HG03571 (cell line): ENCODE data around the gene AGK.
"Not testable (repeated sequence)": the region's sequence is repeated elsewhere in the genome, so short reads cannot be mapped to it uniquely, and the experiment has no call there.

ENCODE experiments used
- ATAC-seq: cut with Tn5 transposase; IDR thresholded peaks from one replicate; pipeline ENCODE4 v1.9.1; 2021; ENCODE audit not compliant: unreplicated experiment

Gene AGK

DNA sequence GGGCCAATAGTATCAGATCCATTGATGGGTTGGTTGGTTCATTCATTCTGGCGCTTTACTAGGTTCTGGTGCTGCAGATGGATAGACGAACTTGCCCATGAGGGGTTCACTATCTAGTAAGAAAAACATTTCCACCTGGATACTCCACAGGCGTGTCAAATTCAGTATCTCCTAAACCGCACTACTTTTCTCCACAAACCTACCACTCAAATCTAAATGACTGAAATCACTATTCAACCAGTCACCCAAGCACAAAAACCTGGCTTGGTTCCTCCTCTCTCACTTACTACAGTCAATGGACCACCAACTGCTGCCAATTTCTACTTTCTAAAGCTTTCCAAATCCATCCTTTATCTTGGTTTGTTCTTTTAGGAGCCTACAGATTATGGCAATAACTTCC lies 572 bp downstream of the AGK start:
- no peak for ATAC-seq

DNA sequence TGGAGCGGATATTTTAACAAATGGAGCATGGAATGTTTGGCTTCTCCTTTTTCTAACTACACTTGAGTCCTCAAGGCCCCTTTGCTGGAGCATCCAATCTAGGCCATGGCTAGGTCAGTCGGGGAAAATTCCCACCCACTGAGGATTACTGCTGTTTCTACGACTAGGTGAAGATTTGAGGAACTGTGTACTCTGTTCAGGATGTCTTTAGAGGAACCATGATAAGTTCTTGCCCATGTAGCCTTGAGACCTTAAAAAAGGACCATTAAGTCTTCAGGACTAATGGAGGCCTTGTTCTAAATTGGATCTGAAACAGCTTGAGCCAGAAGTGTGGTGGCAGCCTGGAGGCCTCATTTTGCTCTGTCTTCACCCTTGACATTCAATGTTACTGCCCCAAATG lies 6.2 kb downstream of the AGK start:
- no peak for ATAC-seq

DNA sequence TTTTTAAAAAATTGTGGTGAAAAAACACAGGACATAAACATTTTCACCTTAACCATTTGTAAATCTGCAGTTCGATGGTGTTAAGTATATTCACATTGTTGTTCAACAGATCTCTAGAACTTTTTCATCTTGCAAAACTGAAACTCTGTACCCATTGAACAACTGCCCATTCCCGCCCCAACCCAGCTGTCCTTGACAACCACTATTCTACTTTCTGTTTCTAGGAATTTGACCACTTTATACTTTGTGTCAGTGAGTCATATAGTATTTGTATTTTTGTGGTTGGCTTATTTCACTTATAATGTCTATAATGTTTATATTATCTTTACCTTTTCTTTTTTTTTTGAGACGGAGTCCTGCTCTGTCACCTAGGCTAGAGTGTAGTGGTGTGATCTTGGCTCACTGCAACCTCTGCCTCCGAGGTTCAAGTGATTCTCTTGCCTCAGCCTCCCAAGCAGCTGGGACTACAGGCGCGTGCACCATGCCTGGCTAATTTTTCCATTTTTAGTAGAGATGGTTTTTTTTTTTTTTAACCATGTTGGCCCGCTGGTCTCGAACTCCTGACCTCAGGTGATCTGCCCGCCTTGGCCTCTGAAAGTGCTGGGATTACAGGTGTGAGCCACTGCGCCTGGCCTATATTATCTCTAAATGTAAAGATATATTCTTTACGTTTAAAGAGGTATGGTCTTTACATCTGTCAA lies 6.8 kb downstream of the AGK start:
- ATAC-seq, result not testable (repeated sequence)

- peak; percentile 58 for ATAC-seq
Measured at GRCh38 chr7:141558544-141559183, 7.5 kb downstream of the AGK start.

DNA sequence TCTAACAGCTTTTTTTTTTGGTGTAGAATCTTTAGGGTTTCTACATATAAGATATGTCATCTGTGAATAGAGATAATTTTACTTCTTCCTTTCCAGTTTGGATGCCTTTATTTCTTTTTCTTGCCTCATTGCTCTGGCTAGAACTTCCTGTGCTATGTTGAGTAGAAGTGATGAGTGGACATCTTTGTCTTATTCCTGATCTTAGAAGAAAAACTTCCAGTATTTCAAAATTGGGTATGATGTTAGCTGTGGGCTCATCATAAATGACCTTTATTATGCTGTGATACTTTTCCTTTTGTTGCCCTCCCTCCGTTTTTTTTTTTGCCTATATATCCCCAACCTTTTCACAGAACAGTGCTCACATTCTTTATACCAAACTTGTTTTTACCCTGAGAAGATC lies 8.8 kb downstream of the AGK start:
- no peak for ATAC-seq

DNA sequence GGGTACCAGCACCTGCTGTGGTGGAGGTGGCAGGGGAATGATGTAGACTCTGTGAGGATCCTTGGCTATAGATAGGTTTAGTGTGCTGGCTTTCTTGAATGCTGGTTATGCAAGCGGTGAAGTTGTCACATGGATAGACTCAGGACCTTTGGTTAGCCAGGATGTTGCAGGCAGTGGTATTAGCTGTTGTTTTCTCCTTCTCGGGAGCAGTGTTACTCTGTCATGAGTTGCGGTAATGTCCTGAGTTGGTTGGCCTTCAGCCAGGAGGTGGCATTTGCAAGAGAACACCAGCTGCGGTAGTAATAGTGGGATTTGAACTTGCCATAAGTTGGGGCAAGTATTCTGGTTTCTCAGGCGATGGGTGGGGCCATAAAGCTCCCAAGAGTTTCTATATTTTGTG lies 10.8 kb downstream of the AGK start:
- ATAC-seq, result no peak

GRCh38 chr7:141562543-141562942 lies 11.3 kb downstream of the AGK start:
- no peak for ATAC-seq

DNA sequence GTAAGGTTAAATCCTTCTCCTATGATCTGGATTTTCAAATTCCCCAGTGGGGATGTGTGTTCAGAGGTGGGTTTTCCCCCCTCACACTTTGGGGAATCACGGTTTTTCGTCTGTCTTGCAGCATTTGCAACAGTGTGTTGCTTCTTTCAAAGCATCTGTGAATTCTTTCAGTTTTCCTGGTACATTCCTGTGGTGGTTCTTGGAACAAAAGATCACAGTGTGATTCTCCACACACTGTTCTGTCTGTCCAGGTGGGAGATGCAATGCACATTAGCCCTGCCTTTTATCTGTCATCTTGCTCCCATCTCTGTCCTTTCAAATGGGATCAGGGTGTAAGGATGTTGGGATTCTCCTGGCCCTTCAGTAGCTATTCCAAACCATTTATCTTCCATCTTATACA lies 11.8 kb downstream of the AGK start:
- ATAC-seq, result no peak

DNA sequence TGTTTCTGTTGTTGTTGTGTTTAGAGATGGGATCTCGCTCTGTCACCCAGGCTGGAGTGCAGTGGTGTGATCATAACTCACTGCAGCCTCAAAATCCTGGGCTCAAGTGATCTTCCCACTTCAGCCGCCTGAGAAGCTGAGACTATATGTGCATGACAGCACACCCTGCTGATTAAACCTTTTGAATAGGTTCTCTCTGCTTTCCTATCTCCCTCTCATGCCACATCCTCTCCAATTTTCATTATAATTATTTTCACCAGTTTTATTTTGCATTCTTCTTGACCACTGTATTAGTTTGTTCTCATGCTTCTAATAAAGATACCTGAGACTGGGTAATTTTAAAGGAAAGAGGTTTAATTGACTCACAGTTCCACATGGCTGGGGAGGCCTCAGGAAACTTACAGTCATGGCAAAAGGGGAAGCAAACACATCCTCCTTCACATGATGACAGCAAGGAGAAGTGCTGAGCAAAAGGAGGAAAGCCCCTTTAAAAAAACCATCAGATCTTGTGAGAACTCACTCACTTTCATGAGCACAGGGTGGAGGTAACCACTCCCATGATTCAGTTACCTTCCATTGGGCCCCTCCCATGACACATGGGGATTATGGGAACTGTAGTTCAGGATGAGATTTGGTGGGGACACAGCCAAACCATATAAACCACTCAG lies 12.9 kb downstream of the AGK start:
- no peak for ATAC-seq

- ATAC-seq, result no peak
Measured at GRCh38 chr7:141567432-141567831, 16.2 kb downstream of the AGK start.

DNA sequence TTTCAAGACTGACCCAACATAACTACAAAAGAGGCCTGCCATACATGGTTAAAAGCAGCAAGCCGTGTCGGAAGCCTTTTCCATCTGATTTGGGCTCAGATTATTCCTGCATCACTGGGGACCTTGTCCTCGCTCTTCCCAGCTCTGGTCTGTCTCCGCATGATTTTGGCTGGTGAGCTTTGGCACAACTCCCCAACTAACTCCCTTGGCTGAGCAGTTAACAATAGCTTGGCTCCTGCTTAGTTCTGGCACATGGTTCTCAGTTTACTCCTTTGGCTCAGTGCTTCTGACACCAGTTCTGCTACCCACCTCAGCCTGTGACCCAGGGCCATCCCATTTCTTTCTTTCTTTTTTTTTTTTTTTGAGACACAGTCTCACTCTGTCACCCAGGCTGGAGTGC lies 17.0 kb downstream of the AGK start:
- no peak for ATAC-seq

- ATAC-seq, result no peak
Measured at GRCh38 chr7:141571059-141571458, 19.8 kb downstream of the AGK start.

GRCh38 chr7:141572175-141572574 lies 21.0 kb downstream of the AGK start:
- no peak for ATAC-seq

DNA sequence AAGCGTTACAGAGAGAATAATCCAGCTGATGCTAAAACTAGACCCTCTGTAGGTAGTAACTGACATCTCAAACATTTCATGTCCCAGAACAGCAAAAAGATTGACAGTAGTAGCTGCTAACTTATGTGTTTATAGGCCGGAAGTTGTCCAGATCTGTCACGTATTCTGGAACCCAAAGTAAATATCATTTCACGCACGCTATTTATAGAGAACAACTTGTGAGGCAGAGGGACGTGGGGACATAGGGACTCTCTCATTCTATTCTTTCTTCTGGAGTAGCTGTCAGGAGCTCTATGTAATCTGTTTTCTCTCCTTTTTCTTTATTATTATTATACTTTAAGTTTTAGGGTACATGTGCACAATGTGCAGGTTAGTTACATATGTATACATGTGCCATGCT lies 22.3 kb downstream of the AGK start:
- no peak for ATAC-seq

DNA sequence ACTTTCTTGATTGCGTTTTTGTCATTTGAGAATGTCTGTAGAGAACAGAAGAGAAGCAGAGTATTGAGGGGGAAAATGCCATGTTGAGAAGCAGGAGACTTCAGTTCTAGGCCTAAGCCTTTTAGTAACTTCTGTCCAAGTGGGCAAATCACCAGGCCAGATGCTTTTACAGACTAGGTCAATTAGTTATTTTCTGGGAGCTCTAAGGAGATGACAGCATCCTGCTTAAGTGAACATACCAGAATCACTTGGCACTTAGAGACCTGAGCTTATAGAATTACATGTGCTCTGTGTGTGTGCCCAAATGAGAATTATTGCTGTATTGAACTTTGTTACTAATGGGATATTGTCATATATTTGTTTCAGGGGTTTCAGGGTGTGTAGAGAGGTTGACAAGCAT lies 24.0 kb downstream of the AGK start:
- ATAC-seq, result no peak

DNA sequence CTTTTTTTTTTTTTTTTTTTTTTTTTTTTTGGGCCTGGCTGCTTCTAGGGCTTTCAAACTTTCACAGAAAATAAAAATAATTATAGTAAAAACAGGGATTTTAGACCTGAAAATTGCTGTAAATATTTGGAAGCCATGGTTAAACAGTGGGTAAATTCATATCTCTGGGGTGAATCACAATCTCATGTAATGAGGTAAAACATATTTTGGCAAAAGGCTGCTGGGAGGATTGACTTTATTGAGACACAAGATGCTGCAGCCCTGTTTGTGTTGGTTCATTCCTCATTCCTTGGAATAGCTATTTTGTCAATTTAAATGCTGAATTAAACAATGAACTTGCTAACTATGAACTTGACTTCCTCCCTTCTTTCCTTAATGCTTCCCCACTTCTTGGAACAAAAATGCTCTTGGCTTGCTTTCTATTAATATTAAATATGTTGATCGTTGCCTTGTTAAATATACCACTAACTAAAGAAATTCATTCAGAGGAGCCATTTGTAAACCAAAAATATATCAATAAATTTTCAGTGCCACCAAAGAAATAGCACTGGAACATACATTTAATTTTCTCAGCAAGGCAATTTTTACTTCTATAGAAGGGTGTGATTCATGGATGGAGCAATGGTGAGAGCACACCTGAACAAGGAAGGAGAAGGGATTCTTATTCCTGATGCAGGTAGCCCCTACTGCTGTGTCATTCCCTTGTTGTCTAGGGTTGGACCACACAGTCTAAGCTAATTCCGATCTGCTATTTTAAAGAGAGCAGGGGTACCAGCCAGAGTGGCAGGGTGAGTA lies 24.6 kb downstream of the AGK start:
- ATAC-seq, result no peak

DNA sequence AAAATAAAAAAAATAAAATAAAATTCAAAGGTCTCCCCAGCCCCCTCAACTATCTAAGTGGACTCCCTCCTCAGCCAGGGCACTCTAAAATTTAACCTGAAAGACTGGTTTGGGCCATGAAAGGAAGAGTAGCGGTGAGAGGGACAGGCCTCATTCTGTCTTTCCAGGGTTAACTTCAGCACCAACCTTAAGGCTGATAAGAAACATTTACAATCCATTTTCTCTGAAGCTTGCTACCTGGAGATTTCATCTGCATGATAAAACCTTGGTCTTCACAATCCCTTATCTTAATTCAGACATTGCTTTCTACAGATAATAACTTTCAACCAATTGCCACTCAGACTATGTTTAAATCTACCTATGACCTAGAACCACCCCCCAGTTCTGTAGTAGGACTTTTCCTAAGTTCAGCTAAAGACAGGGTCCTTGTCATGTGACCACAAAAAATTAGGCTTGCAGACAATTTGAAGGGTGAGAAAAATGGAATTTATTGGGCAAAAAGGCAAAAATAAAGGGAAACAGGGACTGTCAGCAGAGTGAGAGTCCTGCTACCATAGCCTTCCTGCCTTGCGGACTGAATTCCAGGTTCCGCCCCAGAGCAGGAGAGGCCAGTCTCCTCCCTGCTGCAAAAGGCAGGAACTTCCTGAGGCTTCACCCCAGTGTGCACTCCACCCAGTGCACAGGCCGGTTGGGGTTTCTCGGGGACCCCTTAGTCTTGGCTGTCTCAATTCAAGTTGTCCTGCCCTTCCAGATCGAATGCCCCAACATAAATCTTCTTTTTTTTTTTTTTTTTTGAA lies 26.0 kb downstream of the AGK start:
- ATAC-seq, result no peak

DNA sequence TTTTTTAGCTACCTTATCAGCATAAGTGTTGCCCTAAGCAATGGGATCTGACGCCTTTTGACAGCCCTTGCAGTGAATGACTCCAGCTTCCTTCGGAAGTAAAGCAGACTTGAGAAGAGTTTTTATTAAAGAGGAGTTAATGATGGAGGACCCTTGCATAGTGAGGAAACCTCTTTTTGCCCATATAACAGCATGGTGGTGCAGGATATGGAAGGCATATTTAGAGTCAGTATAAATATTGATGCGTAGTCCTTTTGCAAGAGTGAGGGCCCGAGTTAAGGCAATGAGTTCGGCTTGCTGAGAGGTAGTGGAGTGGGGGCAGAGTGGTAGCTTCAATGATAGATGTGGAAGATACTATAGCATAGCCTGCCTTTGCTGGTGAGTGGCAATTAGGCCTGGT lies 28.7 kb downstream of the AGK start:
- ATAC-seq, result not testable (repeated sequence)

GRCh38 chr7:141582063-141582462 lies 30.9 kb downstream of the AGK start:
- ATAC-seq, result not testable (repeated sequence)

DNA sequence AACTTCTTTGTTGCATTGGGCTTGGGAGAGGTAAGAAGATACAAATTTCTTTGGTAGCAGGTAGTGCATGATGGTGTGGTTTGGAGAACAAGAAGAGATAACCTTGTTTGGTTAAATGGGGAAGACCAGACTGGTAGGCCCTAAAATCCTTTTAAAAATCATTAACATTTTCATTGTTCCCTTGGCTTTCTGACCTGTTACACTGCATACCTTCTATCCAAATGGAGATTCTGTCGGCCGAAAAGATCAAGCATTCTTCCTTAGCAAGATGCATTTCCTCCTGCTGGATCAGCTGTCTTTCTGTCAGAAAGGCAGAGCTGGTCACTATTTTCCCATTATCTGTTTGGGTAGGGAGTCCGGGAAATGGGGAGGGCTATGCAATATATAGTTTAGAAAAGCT lies 33.7 kb downstream of the AGK start:
- no peak for ATAC-seq
